C4-2B (cell line): ENCODE data around the gene AKT1S1.

Source experiments
- ZFX ChIP-seq: fragments of 450-650 bp; IDR thresholded peaks from 2 replicates; pipeline ENCODE4 v1.6.1; 2017
- TF ChIP-seq, protein P1 (sequence below): fragments of 450-650 bp; conservative IDR thresholded peaks from 2 replicates; pipeline ENCODE4 v1.5.1; 2017; ENCODE audit warnings: mild to moderate bottlenecking

GRCh38 chr19:49923055-49924003 lies 46.2 kb upstream of the AKT1S1 start:
- TF ChIP-seq, protein P1, sequence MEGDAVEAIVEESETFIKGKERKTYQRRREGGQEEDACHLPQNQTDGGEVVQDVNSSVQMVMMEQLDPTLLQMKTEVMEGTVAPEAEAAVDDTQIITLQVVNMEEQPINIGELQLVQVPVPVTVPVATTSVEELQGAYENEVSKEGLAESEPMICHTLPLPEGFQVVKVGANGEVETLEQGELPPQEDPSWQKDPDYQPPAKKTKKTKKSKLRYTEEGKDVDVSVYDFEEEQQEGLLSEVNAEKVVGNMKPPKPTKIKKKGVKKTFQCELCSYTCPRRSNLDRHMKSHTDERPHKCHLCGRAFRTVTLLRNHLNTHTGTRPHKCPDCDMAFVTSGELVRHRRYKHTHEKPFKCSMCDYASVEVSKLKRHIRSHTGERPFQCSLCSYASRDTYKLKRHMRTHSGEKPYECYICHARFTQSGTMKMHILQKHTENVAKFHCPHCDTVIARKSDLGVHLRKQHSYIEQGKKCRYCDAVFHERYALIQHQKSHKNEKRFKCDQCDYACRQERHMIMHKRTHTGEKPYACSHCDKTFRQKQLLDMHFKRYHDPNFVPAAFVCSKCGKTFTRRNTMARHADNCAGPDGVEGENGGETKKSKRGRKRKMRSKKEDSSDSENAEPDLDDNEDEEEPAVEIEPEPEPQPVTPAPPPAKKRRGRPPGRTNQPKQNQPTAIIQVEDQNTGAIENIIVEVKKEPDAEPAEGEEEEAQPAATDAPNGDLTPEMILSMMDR = no peak
- no peak for TF ChIP-seq ZFX
